ENCODE results near the gene OR4D2.

DNA sequence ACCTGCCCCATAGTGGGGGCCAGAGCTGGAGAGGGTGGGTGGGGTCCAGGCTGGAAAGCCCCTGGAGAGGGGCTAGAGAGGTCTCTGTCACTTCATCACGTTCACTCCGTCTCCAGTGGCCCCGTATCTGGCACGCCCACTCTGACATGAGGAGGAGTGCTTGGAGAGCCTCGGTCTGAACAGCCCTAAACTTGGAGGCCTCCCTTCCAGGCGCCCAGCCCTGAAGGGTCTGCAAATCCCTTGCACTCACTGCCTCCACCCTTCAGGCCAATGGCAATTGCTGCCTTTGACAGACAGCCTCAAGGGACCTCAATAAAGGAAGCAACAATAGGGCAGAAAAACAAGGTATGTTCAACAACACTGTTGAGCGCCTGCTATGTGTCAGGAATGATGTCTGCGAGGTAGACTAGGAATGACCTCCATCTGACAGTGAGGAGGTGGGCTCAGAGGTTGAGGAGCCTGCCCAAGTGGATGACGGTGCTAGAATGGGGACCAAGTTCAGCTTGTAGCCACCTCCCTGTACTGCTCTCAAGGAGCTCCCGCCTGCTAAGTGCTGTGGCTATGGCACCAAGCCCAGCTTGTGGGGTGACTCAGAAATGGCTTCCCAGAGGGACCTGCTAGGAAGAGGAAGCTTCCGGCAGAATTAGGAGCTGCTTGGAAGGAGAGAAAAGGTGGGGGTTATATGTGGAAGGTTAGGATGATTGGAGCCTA, 22.8 kb downstream of the OR4D2 start:
- TF ChIP-seq, protein P1, sequence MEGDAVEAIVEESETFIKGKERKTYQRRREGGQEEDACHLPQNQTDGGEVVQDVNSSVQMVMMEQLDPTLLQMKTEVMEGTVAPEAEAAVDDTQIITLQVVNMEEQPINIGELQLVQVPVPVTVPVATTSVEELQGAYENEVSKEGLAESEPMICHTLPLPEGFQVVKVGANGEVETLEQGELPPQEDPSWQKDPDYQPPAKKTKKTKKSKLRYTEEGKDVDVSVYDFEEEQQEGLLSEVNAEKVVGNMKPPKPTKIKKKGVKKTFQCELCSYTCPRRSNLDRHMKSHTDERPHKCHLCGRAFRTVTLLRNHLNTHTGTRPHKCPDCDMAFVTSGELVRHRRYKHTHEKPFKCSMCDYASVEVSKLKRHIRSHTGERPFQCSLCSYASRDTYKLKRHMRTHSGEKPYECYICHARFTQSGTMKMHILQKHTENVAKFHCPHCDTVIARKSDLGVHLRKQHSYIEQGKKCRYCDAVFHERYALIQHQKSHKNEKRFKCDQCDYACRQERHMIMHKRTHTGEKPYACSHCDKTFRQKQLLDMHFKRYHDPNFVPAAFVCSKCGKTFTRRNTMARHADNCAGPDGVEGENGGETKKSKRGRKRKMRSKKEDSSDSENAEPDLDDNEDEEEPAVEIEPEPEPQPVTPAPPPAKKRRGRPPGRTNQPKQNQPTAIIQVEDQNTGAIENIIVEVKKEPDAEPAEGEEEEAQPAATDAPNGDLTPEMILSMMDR (IDR thresholded peaks at IDR 0.05; ENCODE audit: poor library complexity) = no peak
- TF ChIP-seq EZH2phosphoT487 (IDR thresholded peaks at IDR 0.05; ENCODE audit: low read depth, severe bottlenecking, unreplicated experiment) = no peak

Measured in hepatocyte (in vitro differentiated cells).